NT2/D1 (cell line): Measurements from ENCODE around the gene ARHGEF4.
A peak's percentile ranks its signal among the peaks of the same experiment; 100 is the strongest.

Experiments
- SUZ12 ChIP-seq: IDR thresholded peaks from 2 replicates; pipeline ENCODE4 v1.6.1; 2011; ENCODE audit not compliant: insufficient read length, insufficient read depth; ENCODE audit errors: extremely low read depth
- YY1 ChIP-seq: IDR thresholded peaks from 2 replicates; pipeline ENCODE4 v1.6.1; 2011; ENCODE audit not compliant: insufficient read length, insufficient read depth
- ZNF274 ChIP-seq: IDR thresholded peaks from 2 replicates; pipeline ENCODE4 v1.6.1; 2011; ENCODE audit warnings: mild to moderate bottlenecking, low read depth, low read length

DNA sequence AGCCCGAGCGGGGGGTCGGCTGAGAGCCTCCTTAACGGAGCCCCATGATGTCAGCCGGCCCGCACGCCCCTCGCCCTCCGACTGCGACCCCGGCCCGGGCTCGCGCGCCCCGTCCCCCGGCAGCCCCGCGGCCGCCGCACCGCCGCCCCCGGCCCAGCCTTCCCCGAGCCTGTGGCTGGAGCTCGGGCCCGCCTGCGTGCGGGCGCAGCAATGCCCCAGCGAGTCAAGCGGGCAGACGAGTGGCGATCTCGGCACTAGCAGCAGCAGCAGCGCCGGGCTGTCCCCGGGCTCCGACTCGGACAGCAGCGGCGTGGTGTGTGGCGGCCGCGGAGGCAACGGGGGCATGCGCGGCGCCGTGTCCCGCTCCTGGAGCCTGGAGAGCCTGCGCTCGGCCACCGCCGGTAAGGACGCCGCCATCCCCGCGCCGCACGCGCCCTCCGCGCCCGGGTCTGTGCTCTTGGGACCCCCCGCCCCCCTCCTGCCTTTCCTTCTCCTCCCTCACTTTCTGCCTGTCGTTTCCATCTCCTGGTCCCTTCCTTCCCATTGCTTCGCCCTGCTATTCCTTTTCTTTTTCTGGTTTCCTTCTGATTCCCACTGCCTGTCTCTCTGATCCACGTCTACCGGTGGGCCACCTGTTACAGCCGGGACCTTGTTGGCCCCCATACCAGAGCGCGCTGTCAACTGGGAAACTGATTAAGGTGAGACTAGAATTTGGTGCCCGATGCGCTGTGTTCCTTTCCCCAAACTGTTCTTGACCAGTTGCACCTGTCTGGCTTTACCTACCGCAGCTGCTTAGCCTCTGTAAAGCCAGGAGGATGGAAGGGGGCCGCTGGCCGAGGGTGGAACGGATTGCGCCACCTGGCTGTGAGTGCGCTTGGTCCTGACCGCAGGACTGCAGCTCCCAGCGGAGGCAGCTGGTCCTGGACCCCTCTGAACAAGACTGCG lies 127.4 kb downstream of the ARHGEF4 start:
- TF ChIP-seq ZNF274 (no peak), YY1 (no peak), SUZ12 (peak; percentile 96)
